ENCODE data around the gene KLHL29.
"Not testable (repeated sequence)": the region's sequence is repeated elsewhere in the genome, so short reads cannot be mapped to it uniquely, and the experiment has no call there.

Gene KLHL29

GRCh38 chr2:23384551-23385343, at the start of gene KLHL29:
KLHL29 (plus strand) TSS chr2:23385179; CDS start chr2:23562197, 177,018 bp downstream.
- DNase-seq: peak in 1 of 2 experiments; percentile 52

DNA sequence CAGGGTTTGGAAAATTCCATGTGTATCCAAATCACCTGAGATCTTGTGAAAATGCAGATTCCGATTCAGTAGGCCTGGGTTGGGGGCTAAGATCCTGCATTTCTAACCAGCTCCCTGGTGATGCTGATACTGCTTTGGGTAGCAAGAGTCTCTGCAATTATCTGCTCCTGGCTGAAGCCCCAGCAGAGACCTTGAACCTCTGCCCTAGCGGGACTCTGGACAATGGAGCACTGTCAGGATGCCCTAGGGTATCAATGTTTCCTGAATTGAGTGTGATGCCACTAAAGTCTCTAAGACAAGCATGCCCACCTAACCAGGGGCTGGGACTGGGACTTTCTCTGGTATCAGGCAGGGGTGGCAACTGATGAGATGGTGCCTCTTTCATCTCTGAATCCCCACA, 49.4 kb upstream of the KLHL29 start:
- no peak for DNase-seq

- DNase-seq: no peak
Measured at GRCh38 chr2:23342075-23342474, 42.9 kb upstream of the KLHL29 start.

GRCh38 chr2:23346029-23346428, 39.0 kb upstream of the KLHL29 start:
- DNase-seq: no peak

DNA sequence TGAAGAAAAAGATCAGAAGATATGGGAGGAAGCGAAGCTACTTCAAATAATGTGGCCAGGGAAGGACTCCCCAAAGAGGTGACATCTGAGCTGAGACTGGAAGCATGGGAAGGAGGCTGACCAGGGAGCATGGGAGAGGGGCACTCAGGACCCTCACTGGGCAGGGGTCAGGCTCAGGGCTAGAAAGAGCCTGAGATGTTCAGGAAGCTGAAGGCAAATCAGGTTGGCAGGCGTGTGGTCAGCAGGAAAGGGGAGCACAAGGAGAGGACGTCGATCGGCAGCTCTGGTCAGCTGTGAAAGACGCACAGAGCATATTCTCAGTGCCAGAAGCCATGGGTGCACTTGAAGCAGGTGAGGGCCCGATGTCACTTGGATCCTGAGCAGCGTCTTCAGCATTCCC, 38.2 kb upstream of the KLHL29 start:
- no peak for DNase-seq

DNA sequence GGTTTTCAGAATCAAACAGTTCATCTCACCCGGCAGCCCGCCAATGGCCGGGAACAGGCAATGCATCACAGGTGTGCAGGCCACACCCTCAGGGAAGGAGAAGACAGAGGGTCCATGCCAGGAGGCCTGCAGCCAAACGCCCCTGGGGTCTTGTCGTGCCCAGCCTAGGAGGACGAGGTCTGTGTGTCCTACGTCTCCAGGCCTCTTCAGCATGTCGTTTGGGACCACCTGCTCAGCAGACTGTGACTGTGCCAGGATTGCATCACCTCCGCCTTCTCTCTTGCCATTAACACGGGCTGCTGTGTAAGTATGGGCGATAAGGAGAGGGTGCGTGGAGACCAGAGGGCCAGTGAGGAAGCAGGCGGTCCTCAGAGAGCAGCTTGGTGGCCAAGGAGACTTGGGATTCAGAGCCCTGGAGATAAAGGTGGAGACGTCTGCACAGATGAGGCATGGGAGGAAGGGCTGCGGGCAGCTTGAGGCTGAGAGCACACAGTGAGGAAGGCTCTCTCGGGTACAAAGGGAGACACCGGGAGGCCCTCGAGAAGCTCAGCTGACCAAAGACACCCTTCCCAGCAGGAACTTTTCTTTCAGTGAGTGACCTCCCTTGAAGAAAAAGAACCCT, 37.4 kb upstream of the KLHL29 start:
- DNase-seq: no peak

- DNase-seq: not testable (repeated sequence)
Measured at GRCh38 chr2:23348093-23348481, 36.9 kb upstream of the KLHL29 start.

DNA sequence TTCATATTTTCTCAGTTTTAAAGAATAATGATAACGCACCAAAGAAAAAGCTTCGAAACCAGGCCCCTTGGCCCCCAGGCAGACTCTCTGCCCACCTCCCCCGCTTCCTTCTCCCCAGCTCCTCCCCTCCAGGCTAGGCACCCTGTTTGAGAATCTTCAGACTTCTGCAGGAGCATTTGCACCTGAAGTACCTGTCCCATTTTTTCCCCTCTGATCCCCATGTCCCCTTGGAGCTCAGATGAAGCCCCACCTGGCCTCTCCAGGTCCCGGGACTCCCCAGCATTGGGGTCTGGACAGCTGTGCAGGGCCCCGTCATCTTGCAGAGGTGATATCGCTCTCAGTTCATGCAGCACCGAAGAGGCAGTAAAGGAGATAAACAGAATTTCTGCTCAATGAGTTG, 35.5 kb upstream of the KLHL29 start:
- no peak for DNase-seq

DNA sequence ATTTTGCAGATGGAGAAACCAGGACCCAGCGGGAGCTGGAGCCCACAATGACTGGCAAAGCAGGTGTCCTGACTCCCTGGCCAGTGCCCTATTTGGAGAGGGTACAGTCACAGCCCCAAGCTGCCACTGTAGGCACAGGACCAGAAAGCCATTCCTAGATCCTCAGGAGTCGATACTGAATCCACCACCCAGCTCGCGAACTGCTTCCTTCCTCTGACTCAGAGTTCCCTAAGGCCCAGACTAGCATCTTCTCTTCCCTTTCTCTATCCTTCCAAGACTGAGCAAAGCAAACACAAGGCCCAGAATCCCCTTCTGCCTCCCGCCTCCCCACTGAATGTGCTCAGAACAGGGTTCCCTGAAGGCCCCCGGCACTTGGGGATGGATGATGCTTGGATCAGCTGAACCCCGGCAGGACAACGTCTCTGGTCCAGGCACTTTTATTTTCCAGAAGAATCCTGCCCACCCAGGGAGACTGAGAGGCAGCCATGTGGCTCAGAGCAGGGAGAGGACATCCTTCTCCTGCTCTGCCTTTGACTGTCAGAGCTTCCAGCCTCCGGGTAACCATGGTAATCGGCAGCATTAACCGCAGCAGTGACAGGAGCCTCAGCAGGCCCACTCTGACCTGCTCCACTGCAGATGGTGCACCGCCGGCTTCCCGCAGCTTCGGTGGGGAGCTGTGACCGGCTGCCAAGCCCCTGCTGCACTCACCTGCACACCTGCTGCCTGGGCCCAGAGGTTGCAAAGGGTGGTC, 34.8 kb upstream of the KLHL29 start:
- DNase-seq: no peak

- DNase-seq: no peak
Measured at GRCh38 chr2:23350792-23351355, 34.1 kb upstream of the KLHL29 start.

DNA sequence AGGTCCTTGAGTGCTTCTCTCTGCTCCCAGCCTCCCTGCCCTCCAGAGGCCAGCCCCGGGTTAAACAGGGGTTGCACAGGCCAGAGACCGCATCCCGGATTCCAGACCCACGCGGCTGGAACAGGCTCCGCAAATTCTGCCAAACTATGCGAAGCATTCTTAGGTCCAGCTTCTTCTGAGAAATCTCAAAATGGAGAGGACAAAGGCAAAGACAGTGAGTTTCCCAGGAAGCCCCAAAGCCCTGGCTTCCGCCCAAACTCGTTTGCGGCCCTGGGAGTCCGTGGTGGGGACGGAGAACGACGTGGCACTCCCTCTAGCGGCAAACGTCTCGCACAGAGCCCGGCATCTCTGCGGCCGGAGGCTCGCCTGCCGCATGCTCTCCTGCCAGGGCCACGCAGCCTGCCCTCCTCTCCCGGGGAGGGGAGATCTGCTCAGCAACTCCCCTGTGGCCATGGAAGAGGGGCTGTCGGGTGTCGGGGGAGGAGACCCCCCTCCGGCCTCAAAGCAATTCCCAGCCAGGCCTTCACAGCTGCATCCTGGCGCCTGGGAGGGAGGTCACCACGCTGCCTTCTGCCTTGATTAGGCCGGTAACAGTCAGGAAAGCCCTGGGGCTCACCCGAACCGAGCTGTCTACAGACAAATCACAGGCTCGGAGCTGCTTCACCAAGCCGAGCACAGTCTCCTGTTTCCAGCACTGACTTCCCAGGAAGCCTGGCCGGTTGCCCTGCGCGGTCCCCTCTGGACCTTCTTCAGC, 33.4 kb upstream of the KLHL29 start:
- DNase-seq: peak in 1 of 2 experiments; percentile 6

DNA sequence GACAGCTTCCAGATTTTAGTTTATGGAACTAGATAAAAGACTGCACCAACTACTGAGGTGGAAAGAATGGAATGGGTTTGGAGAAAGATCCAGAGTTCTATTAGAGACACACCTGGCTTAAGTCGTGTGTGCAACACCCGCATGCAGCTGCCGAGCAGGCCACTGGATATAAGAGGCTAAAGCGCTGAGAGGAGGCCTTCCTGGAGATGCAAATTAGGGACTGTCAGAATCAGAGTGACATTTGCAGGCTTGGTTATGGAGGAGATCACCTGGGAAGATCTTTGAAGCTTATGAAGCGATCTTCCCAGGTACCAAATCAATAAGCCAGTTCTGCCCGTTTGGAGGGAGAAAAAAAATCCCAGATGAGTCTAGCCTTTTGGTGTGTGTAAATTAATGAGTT, 30.4 kb upstream of the KLHL29 start:
- no peak for DNase-seq

DNA sequence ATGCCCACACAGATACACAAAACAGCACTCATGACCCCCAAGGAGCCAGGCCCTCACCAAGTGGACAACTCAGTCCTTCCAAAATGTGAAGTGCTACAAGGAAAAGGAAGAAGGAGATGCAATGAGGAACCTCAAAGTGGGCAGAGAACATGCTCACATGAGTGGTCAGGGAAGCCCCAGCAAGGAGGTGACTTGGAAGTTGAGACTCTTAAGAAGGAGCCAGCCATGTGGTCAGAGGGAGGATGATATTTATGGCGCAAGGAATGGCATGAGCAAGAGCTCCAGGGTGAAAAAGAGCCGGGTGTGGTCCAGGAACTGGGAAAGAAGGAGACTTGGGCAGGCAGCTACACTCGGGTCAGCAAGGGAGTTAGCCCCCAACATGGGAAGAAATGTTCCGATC, 30.0 kb upstream of the KLHL29 start:
- no peak for DNase-seq

DNA sequence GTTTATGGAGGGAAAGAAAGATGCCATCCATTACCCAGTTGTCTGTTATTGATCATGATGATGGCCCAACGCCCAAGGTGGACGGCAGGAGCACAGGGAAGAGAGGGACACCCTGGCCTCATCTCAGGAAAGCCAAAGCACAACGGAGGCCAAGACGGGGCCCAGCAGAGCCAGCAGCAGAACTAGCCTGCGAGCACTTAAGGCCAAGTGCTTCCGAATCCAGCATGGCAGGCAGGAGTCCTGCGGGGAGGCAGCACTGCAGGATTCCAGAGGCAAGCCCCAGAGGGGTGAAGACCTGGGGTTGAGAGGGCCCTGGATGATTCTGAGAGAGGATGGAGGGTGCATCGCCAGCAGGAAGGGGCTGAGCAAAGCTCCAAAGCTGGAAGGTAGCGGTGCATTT, 28.3 kb upstream of the KLHL29 start:
- DNase-seq: no peak

DNA sequence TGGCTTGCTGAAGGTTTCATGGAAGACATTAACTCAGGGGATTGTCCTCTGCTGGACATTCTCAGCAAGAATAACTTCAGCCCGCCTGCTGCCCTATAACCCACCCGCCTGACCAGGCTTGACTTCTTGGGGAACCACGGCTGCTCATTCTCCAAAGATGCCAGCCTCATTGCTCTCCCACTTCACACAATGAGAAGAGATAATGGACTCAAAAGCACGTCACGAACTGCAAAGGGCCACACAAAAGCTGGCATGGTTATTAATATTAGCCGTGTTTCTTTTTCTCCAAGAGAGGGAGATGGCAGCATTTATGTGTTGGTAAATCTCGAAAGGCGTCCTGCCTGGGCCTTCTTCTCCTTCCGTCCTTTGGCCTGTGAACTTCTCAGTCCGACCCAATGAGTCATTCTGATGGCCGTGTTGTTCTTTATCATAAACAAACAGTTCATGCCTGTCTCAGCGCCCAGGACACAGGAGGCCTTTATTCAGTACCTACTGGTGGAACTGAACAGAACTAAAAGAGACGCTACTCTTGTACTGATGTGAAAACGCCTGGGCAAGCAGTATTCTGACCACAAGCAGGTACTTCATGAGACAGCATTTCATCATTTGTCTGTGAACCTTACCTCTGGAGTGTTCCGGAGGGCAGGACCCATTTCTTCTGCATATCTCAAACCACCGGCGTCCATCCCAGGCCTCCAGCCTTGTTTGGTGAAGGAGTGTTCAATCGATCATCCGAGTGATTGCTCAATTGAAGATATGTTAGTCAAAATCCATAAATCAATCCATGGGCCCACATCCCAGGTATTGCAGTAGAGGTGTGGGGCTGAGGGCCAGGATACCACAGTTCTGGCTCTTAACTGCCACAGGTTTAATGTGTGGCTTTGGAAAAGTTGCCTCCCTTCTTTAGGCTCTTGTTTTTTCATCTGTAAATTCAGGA, 25.1 kb upstream of the KLHL29 start:
- no peak for DNase-seq

DNA sequence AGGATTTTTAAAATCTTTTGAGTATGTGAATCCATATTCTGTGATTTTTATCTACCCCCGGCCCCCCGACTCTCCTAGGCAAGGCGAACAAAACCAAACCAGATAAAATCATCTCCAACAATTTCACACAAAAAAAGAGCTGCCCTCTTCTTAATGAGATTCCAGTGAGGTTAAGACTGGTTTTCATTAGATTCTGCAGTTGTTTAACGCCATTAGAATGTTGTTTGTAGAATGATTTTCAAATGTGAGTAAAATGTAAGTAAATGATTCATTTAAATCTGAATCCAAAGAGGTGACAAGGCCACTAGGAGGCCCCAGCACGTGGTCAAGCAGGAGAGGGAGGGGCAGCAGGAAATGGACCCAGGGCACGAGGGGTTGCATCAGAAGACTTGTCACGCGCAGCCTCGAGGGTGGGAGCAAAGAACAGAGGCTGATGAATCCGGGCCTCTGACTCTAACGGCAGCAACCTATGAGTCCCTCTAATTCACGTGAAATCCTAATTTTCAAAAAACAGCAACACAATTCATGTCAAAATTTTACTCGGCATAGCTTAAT, 24.3 kb upstream of the KLHL29 start:
- DNase-seq: no peak

- DNase-seq: no peak
Measured at GRCh38 chr2:23361152-23361551, 23.8 kb upstream of the KLHL29 start.

- DNase-seq: no peak
Measured at GRCh38 chr2:23363268-23363667, 21.7 kb upstream of the KLHL29 start.

- DNase-seq: no peak
Measured at GRCh38 chr2:23363831-23364230, 21.1 kb upstream of the KLHL29 start.

GRCh38 chr2:23366720-23367119, 18.3 kb upstream of the KLHL29 start:
- DNase-seq: no peak

DNA sequence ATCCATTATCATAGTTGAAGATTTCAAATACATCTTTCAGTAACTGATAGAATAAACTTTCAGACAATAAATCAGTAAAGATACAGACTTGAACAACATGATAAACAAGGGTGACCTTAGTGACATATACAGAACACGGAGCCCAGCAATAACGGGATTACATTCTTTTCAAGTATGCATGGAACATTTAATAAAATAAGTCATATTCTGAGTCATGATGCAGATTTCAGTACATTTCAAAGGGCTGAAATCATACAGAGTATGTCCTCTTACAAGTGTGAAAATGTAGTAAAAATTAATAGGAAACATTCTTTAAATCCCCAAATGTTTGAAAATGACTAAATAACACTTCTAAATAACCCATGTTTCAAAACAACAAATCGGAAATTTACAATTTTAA, 17.2 kb upstream of the KLHL29 start:
- no peak for DNase-seq
